ENCODE results near the gene AJAP1.

Gene AJAP1

GRCh38 chr1:4614371-4615137 lies 39.9 kb upstream of the AJAP1 start:
- no peak for TF ChIP-seq TCF12 (IDR thresholded peaks at IDR 0.05; ENCODE audit: low read depth)
- TF ChIP-seq REST (IDR thresholded peaks at IDR 0.05; ENCODE audit: low read depth) = no peak
- TF ChIP-seq NFIC (IDR thresholded peaks at IDR 0.05) = no peak
- no peak for TF ChIP-seq ZBTB7A (IDR thresholded peaks at IDR 0.05; ENCODE audit: low read depth)
- TF ChIP-seq CEBPB (IDR thresholded peaks at IDR 0.05) = no peak
- no peak for TF ChIP-seq EGR1 (IDR thresholded peaks at IDR 0.05)
- no peak for TF ChIP-seq FOXM1 (IDR thresholded peaks at IDR 0.05; ENCODE audit: borderline replicate concordance, low read depth)
- no peak for TF ChIP-seq MAX (IDR thresholded peaks at IDR 0.05)
- TF ChIP-seq TEAD4 (IDR thresholded peaks at IDR 0.05) = no peak
- TF ChIP-seq EP300 (IDR thresholded peaks at IDR 0.05; ENCODE audit: borderline replicate concordance) = no peak
- TF ChIP-seq USF1 (IDR thresholded peaks at IDR 0.05) = no peak
- TF ChIP-seq YY1 (IDR thresholded peaks at IDR 0.05; ENCODE audit: low read depth) = no peak
- TF ChIP-seq CREB1 (IDR thresholded peaks at IDR 0.05; ENCODE audit: low read depth) = no peak
- TF ChIP-seq RAD21 (IDR thresholded peaks at IDR 0.05; ENCODE audit: low read depth) = no peak
- no peak for TF ChIP-seq TAF1 (IDR thresholded peaks at IDR 0.05; ENCODE audit: low read depth)

GRCh38 chr1:4615138-4615470 lies 39.3 kb upstream of the AJAP1 start:
- TF ChIP-seq TEAD4 (IDR thresholded peaks at IDR 0.05) = no peak
- no peak for TF ChIP-seq NFIC (IDR thresholded peaks at IDR 0.05)
- TF ChIP-seq TAF1 (IDR thresholded peaks at IDR 0.05; ENCODE audit: low read depth) = no peak
- TF ChIP-seq YY1 (IDR thresholded peaks at IDR 0.05; ENCODE audit: low read depth) = no peak
- TF ChIP-seq RAD21 (IDR thresholded peaks at IDR 0.05; ENCODE audit: low read depth) = no peak
- no peak for TF ChIP-seq CREB1 (IDR thresholded peaks at IDR 0.05; ENCODE audit: low read depth)
- TF ChIP-seq TCF12 (IDR thresholded peaks at IDR 0.05; ENCODE audit: low read depth) = no peak
- no peak for TF ChIP-seq USF1 (IDR thresholded peaks at IDR 0.05)
- TF ChIP-seq ZBTB7A (IDR thresholded peaks at IDR 0.05; ENCODE audit: low read depth) = no peak
- no peak for TF ChIP-seq EP300 (IDR thresholded peaks at IDR 0.05; ENCODE audit: borderline replicate concordance)
- no peak for TF ChIP-seq CEBPB (IDR thresholded peaks at IDR 0.05)
- no peak for TF ChIP-seq FOXM1 (IDR thresholded peaks at IDR 0.05; ENCODE audit: borderline replicate concordance, low read depth)
- TF ChIP-seq MAX (IDR thresholded peaks at IDR 0.05) = no peak
- TF ChIP-seq EGR1 (IDR thresholded peaks at IDR 0.05) = no peak
- no peak for TF ChIP-seq REST (IDR thresholded peaks at IDR 0.05; ENCODE audit: low read depth)

- no peak for TF ChIP-seq EP300 (IDR thresholded peaks at IDR 0.05; ENCODE audit: borderline replicate concordance)
- no peak for TF ChIP-seq FOXM1 (IDR thresholded peaks at IDR 0.05; ENCODE audit: borderline replicate concordance, low read depth)
- TF ChIP-seq ZBTB7A (IDR thresholded peaks at IDR 0.05; ENCODE audit: low read depth) = no peak
- TF ChIP-seq CREB1 (IDR thresholded peaks at IDR 0.05; ENCODE audit: low read depth) = no peak
- no peak for TF ChIP-seq TAF1 (IDR thresholded peaks at IDR 0.05; ENCODE audit: low read depth)
- TF ChIP-seq REST (IDR thresholded peaks at IDR 0.05; ENCODE audit: low read depth) = no peak
- no peak for TF ChIP-seq EGR1 (IDR thresholded peaks at IDR 0.05)
- no peak for TF ChIP-seq YY1 (IDR thresholded peaks at IDR 0.05; ENCODE audit: low read depth)
- TF ChIP-seq TEAD4 (IDR thresholded peaks at IDR 0.05) = no peak
- TF ChIP-seq NFIC (IDR thresholded peaks at IDR 0.05) = no peak
- TF ChIP-seq TCF12 (IDR thresholded peaks at IDR 0.05; ENCODE audit: low read depth) = no peak
- no peak for TF ChIP-seq RAD21 (IDR thresholded peaks at IDR 0.05; ENCODE audit: low read depth)
- no peak for TF ChIP-seq USF1 (IDR thresholded peaks at IDR 0.05)
- TF ChIP-seq CEBPB (IDR thresholded peaks at IDR 0.05) = no peak
- TF ChIP-seq MAX (IDR thresholded peaks at IDR 0.05) = no peak
Measured at GRCh38 chr1:4615501-4615900, 38.9 kb upstream of the AJAP1 start.

Measured in Ishikawa (cell line).